Measurements from ENCODE around the gene CSTF2T. TPM values are rescaled to one million over a fixed set of nuclear protein-coding genes. Genes with fewer than 3 reads are reported as not detected.

CSTF2T gene
- total RNA-seq, 1 experiment from 2014 or later: 22.4 TPM

- intact Hi-C loops (cut with micrococcal nuclease; ENCODE audit: unreplicated experiment): no loop called here
- Histone ChIP-seq H4K20me1 (ENCODE audit: insufficient read depth) (0 out of 2 replicates have a peak, but pooled peaks cover 4% of the 10 kb centered on the region), H3K9me3 (ENCODE audit: insufficient read depth, low read depth) (no peaks in the 10 kb centered on the region), H3K27ac (no peak overlapping the region), H3K4me2 (no peak overlapping the region), H3K27me3 (ENCODE audit: insufficient read depth, low read depth) (no peaks in the 10 kb centered on the region), H2AFZ (no peak overlapping the region), H3K9me2 (ENCODE audit: insufficient read depth) (no peaks in the 10 kb centered on the region), H3K79me2 (ENCODE audit: low read depth) (peaks cover 33% of the 10 kb centered on the region), H3F3A (ENCODE audit: insufficient read depth, low read depth) (no peaks in the 10 kb centered on the region; the same call in 1 of the 2 replicates), H3K4me3 (no peak overlapping the region), H3K4me1 (replicated peaks; ENCODE audit: insufficient read depth) (peaks cover 19% of the 10 kb centered on the region; the same call in 1 of the 2 replicates), H3K36me3 (ENCODE audit: low read depth) (0 out of 2 replicates have a peak, but pooled peaks cover 7% of the 10 kb centered on the region)
- no TSS peak for BruUV-seq (replicated peaks)
- POLR2A ChIA-PET (ENCODE audit: unreplicated experiment): no interaction called here
- TF ChIP-seq, protein P1, sequence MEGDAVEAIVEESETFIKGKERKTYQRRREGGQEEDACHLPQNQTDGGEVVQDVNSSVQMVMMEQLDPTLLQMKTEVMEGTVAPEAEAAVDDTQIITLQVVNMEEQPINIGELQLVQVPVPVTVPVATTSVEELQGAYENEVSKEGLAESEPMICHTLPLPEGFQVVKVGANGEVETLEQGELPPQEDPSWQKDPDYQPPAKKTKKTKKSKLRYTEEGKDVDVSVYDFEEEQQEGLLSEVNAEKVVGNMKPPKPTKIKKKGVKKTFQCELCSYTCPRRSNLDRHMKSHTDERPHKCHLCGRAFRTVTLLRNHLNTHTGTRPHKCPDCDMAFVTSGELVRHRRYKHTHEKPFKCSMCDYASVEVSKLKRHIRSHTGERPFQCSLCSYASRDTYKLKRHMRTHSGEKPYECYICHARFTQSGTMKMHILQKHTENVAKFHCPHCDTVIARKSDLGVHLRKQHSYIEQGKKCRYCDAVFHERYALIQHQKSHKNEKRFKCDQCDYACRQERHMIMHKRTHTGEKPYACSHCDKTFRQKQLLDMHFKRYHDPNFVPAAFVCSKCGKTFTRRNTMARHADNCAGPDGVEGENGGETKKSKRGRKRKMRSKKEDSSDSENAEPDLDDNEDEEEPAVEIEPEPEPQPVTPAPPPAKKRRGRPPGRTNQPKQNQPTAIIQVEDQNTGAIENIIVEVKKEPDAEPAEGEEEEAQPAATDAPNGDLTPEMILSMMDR (conservative IDR thresholded peaks at IDR 0.05): no peak
- no peak for TF ChIP-seq EZH2 (IDR thresholded peaks at IDR 0.05; ENCODE audit: low read depth)
- no peak for DNase-seq
- CTCF ChIA-PET: no interaction called here
Observed at GRCh38 chr10:51696251-51696650, 3.1 kb downstream of the CSTF2T start.

DNA sequence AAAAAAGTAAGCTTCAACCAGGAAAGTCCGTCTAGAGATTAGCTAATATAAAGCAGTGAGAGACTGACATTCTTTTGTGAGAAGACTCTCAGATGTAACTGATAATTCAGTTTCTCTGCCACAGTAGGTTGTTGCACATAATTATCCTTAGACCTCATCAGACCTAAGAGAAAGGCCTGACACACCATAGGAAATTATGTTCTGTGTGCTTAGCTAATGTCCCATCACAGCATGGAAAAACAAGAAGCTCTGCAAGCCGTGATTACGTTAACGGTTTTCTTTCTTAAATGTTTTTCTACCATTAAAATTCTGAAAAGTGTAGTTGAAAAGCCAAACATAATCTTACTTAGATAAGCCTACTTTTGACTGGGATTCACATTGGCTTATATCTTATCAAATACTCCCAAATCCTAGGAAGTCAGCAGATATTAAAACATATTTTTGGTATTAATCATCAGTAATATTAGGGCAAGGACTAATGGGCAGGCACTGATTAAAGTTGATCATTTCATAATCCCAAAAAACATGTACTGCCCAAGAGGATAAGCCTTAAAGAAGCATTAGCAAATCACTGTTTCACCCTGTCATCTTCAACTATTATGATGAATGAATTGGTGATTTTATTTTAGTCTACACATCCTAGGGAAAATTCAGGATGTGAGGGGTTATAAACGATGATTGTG lies 5.2 kb downstream of the CSTF2T start:
- H3K36me3 ChIP-seq (ENCODE audit: low read depth): 0 out of 2 replicates have a peak, but pooled peaks cover 7% of the 10 kb centered on the region
- intact Hi-C loops (cut with micrococcal nuclease; ENCODE audit: unreplicated experiment): no loop called here
- ChIA-PET POLR2A (ENCODE audit: unreplicated experiment) (interaction anchor here (0.6 kb wide), 1 partner anchor 10 kb away, joined by 3 read pairs; no protein-coding TSS in a partner anchor), CTCF (no interaction called here)
- no peaks in the 10 kb centered on the region for H3K9me2 ChIP-seq (ENCODE audit: insufficient read depth)
- BruUV-seq (replicated peaks): no TSS peak
- H2AFZ ChIP-seq: no peak overlapping the region
- no peak overlapping the region for H3K4me2 ChIP-seq
- peaks cover 23% of the 10 kb centered on the region; the same call in 1 of the 2 replicates for H3K4me1 ChIP-seq (replicated peaks; ENCODE audit: insufficient read depth)
- no peaks in the 10 kb centered on the region for H3K27me3 ChIP-seq (ENCODE audit: insufficient read depth, low read depth)
- 0 out of 2 replicates have a peak, but pooled peaks cover 4% of the 10 kb centered on the region for H4K20me1 ChIP-seq (ENCODE audit: insufficient read depth)
- no peak for DNase-seq
- no peak overlapping the region for H3K4me3 ChIP-seq
- peaks cover 32% of the 10 kb centered on the region for H3K79me2 ChIP-seq (ENCODE audit: low read depth)
- no peak for TF ChIP-seq EZH2 (IDR thresholded peaks at IDR 0.05; ENCODE audit: low read depth)
- TF ChIP-seq, protein P1 (conservative IDR thresholded peaks at IDR 0.05): no peak
- H3K9me3 ChIP-seq (ENCODE audit: insufficient read depth, low read depth): no peaks in the 10 kb centered on the region
- no peak overlapping the region for H3K27ac ChIP-seq
- H3F3A ChIP-seq (ENCODE audit: insufficient read depth, low read depth): no peaks in the 10 kb centered on the region; the same call in 1 of the 2 replicates

DNA sequence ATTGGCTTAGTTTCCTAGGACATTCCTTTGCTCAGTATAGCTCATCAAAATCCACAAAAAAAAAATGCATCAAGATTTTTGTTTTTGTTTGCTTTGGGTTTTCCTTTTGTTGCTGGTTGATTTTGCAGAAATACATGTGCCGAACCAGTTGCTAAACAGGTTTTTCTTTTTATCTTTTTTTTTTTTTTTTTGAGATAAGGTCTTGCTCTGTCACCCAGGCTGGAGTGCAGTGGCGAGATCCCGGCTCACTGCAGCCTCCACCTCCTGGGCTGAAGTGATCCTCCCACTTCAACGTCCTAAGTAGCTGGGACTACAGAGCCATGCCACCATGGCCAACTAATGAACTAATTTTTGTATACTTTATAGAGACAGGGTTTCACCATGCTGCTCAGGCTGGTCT lies 8.3 kb downstream of the CSTF2T start:
- Histone ChIP-seq H3F3A (ENCODE audit: insufficient read depth, low read depth) (no peaks in the 10 kb centered on the region; the same call in 1 of the 2 replicates), H3K27ac (no peak overlapping the region), H4K20me1 (ENCODE audit: insufficient read depth) (no peaks in the 10 kb centered on the region), H2AFZ (0 out of 2 replicates have a peak overlapping the region, but pooled peaks have one; percentile 5), H3K9me3 (ENCODE audit: insufficient read depth, low read depth) (peaks cover 4% of the 10 kb centered on the region; the same call in 1 of the 2 replicates), H3K4me2 (peak overlapping the region; percentile 29), H3K4me3 (no peak overlapping the region), H3K79me2 (ENCODE audit: low read depth) (0 out of 2 replicates have a peak, but pooled peaks cover 2% of the 10 kb centered on the region), H3K4me1 (replicated peaks; ENCODE audit: insufficient read depth) (peaks cover 9% of the 10 kb centered on the region), H3K9me2 (ENCODE audit: insufficient read depth) (no peaks in the 10 kb centered on the region), H3K36me3 (ENCODE audit: low read depth) (no peaks in the 10 kb centered on the region), H3K27me3 (ENCODE audit: insufficient read depth, low read depth) (no peaks in the 10 kb centered on the region)
- BruUV-seq (replicated peaks): no TSS peak
- CTCF ChIA-PET: interaction anchor here (0.7 kb wide), 1 partner anchor 919 kb away, joined by 5 read pairs; no protein-coding TSS in a partner anchor
- intact Hi-C loops (cut with micrococcal nuclease; ENCODE audit: unreplicated experiment): no loop called here
- POLR2A ChIA-PET (ENCODE audit: unreplicated experiment): interaction anchor here (0.7 kb wide), 2 partner anchors 22 to 242 kb away, joined by 4 to 8 read pairs; no protein-coding TSS in a partner anchor
- no peak for TF ChIP-seq EZH2 (IDR thresholded peaks at IDR 0.05; ENCODE audit: low read depth)
- TF ChIP-seq, protein P1 (conservative IDR thresholded peaks at IDR 0.05): no peak
- peak; percentile 39 to 56 for DNase-seq

Data from PC-9 (cell line).